Right cardiac atrium (tissue), 5 donors: ENCODE data around the gene TMEM132E. TPM values are rescaled to one million over a fixed set of nuclear protein-coding genes. Genes with fewer than 3 reads are reported as not detected.

Experiments used
- ATAC-seq, 2 donors: fragments of 200-7000 bp; cut with Tn5 transposase; one replicate each; pipeline versions ENCODE4 v1.8.0 to v1.9.1; 2020; ENCODE audit warnings: moderate library complexity in 2 of 2, mild to moderate bottlenecking in 1 of 2
- DNase-seq, 3 donors: peaks; one replicate each; pipeline ENCODE4 v3.0.0-alpha.2; 2020
- H3K27ac ChIP-seq: one replicate; pipeline ENCODE4 v1.5.1; 2013; ENCODE audit warnings: mild to moderate bottlenecking, low read length, control low read depth, moderate library complexity
- H3K27me3 ChIP-seq: one replicate; pipeline ENCODE4 v1.6.1; 2013; ENCODE audit not compliant: control insufficient read depth, insufficient read depth
- H3K4me1 ChIP-seq: one replicate; pipeline ENCODE4 v1.6.1; 2013; ENCODE audit warnings: low read length; ENCODE audit not compliant: control insufficient read depth, insufficient read depth
- H3K4me3 ChIP-seq: one replicate; pipeline ENCODE4 v1.5.1; 2013; ENCODE audit warnings: low read length, control low read depth
- H3K9me3 ChIP-seq: one replicate; pipeline ENCODE4 v1.6.1; 2013; ENCODE audit warnings: low read length; ENCODE audit not compliant: control insufficient read depth
- WGBS: extraction: QIAGEN DNeasy Blood & Tissue Kit; methylation state at CpG from one replicate; pipeline ENCODE4 v1.1.7; 2013; 5-methylcytosine and 5-hydroxymethylcytosine counted together
- intact Hi-C, 4 donors: fragments of 100-400 bp; cut with DNase I; formaldehyde crosslinking; loops; one replicate each; pipeline versions ENCODE4 v1.11.0 to v1.14.0; 2022 to 2023
- polyA plus RNA-seq: library from polyadenylated mRNA; stranded (reverse); fragments of 200-250 nt; gene quantifications from one replicate; pipeline ENCODE4 v1.2.3, GENCODE V29; 2013
- total RNA-seq, 4 donors: library from RNA; stranded (reverse); fragmentation: NEBNext Ultra II Directional; extraction: Animal tissue kit (Norgen Biotek cat#: 25700); gene quantifications; one replicate each; pipeline ENCODE4 v1.2.1, GENCODE V29; 2021
- donor health status: healthy with polysubstance abuse.
- donor health status: DM: no; HTN: yes; CAD: no.
- donor health status: DM: no; HTN: no; CAD: no.
- donor health status: DM: no; HTN: yes; CAD: no; lungs with severe emphysema.
- donor health status: DM: yes; HTN: yes; CAD: no.

TMEM132E gene
- total and polyA plus RNA-seq, 5 donors = 0.06 to 0.35 (median 0.16) TPM

GRCh38 chr17:34620458-34620857 is 41.1 kb downstream of the TMEM132E start:
- Histone ChIP-seq H3K4me3 (no peak overlapping the region), H3K9me3 (no peaks in the 10 kb centered on the region), H3K27ac (no peak overlapping the region), H3K27me3 (no peaks in the 10 kb centered on the region), H3K4me1 (no peaks in the 10 kb centered on the region)
- intact Hi-C loops = no loop called here
- DNase-seq (no peak), ATAC-seq (no peak)
- WGBS = 81% methylated on average over 5 of the region's 5 CpGs

- no peaks in the 10 kb centered on the region for H3K9me3 ChIP-seq
- no peak overlapping the region for H3K4me3 ChIP-seq
- 87% methylated on average over 10 of the region's 10 CpGs for WGBS
- intact Hi-C loops = no loop called here
- ATAC-seq (no peak), DNase-seq (no peak)
- H3K4me1 ChIP-seq = no peaks in the 10 kb centered on the region
- no peaks in the 10 kb centered on the region for H3K27me3 ChIP-seq
- H3K27ac ChIP-seq = no peak overlapping the region
Observed at GRCh38 chr17:34622862-34623623, 43.7 kb downstream of the TMEM132E start.

DNA sequence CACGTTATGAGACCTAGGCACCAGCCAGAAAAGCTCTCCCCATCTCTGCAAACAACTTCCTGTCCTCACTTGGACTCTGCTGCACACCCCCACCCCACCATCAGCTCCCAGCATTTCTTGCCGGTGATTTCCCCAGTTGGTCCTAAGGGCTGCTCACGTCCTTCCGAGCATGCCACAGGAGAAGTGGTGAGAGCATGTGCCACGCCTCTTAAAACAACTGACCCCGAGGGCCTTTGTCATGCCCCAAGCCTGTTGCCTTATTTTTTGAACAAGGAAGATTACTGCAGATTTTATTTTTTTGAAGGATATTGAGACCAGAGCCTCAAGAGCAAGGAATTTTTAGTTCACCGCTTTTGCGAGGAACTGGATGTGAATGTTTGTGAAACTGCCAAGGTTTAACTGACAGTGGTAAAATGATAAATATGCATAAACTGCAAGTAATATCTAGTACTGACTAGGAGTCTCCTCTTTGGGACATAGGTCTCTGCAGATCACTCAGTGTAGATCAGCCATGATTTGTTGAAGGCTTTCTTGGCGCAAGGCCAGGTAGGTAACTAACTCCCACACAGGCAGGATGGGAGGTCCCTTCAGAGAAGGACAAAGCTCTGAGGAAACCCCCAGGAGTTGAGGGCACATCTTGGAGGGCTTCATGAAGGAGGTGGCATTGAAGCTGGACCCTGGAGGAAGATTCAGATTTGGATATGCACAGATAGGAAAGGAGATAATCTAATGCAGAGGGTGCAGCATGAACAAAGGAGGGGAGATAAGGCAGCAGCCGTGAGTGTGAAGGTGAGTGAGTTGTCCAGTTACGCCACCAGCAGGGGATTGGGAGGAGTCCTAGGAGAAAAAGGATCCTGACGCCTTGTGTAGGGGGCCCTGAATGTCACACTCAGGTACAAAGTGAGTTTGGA is 44.7 kb downstream of the TMEM132E start:
- no peak for ATAC-seq
- intact Hi-C loops = no loop called here
- H3K9me3 ChIP-seq = no peaks in the 10 kb centered on the region
- no peak for DNase-seq
- no peak overlapping the region for H3K27ac ChIP-seq
- 50% methylated on average over 12 of the region's 12 CpGs for WGBS
- no peak overlapping the region for H3K4me3 ChIP-seq
- no peaks in the 10 kb centered on the region for H3K4me1 ChIP-seq
- no peaks in the 10 kb centered on the region for H3K27me3 ChIP-seq

DNA sequence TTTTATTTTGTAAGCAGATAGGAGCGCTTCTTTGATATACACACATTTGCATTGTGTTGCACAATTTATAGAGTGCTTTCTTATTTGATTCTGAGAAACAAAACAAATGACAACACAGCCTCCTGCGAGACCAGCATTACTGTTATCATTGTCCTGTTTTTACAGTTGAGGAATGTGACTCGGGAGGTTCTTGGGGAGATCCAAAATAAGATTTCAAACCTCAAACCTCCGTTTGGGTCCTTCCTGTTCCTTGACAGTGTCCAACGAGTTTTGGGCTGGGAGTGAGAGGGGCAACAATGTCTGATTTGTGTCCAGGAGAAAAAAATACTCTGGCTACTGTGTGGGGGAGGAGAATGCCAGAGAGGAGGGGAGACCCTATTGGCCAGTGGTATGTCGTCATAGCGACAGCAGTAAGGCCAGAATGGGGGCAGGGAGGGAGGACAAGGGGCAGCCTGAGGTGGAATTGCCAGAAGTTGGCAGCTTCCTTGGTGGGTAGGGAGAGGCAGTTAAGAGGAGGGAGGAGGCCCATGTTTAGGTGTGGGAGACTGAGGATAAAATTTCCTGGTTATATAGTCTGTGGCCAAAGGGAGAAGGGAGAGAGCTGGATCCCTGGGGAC is 45.5 kb downstream of the TMEM132E start:
- no peak for ATAC-seq

DNA sequence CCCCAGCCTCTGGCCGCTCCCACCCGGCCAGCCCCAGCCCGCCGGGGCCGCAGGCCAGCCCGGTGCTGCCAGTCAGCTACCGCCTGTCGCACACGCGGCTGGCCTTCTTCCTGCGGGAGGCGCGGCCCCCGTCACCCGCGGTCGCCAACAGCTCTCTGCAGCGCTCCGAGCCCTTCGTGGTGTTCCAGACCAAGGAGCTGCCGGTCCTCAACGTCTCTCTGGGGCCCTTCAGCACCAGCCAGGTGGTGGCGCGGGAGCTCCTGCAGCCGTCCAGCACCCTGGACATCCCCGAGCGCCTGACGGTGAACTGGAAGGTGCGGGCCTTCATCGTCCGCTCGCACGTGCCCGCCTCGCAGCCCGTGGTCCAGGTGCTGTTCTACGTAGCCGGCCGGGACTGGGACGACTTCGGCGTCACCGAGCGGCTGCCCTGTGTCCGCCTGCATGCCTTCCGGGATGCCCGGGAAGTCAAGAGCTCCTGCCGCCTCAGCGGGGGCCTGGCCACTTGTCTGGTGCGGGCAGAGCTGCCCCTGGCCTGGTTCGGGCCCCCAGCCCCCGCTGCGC is 46.8 kb downstream of the TMEM132E start:
- Histone ChIP-seq H3K4me3 (no peak overlapping the region), H3K27me3 (no peaks in the 10 kb centered on the region), H3K27ac (no peak overlapping the region), H3K9me3 (no peaks in the 10 kb centered on the region), H3K4me1 (no peaks in the 10 kb centered on the region)
- DNase-seq (no peak), ATAC-seq (peak in 1 of 2 donors; percentile 17)
- intact Hi-C loops = no loop called here
- WGBS = 10% methylated on average over 53 of the region's 53 CpGs

More for the DNA sequence above, 45.5 kb downstream of the TMEM132E start:
- H3K4me1 ChIP-seq = no peaks in the 10 kb centered on the region
- DNase-seq = no peak
- no peak overlapping the region for H3K4me3 ChIP-seq
- no peak overlapping the region for H3K27ac ChIP-seq
- H3K9me3 ChIP-seq = no peaks in the 10 kb centered on the region
- WGBS = 31% methylated on average over 7 of the region's 7 CpGs
- intact Hi-C loops = no loop called here
- H3K27me3 ChIP-seq = no peaks in the 10 kb centered on the region

- no peaks in the 10 kb centered on the region for H3K9me3 ChIP-seq
- intact Hi-C loops = no loop called here
- ATAC-seq = no peak
- DNase-seq = no peak
- no peaks in the 10 kb centered on the region for H3K27me3 ChIP-seq
- H3K4me3 ChIP-seq = no peak overlapping the region
- 85% methylated on average over 8 of the region's 8 CpGs for WGBS
- no peaks in the 10 kb centered on the region for H3K4me1 ChIP-seq
- H3K27ac ChIP-seq = no peak overlapping the region
Observed at GRCh38 chr17:34628879-34629278, 49.5 kb downstream of the TMEM132E start.

GRCh38 chr17:34633351-34633750 is 54.0 kb downstream of the TMEM132E start:
- DNase-seq (no peak), ATAC-seq (no peak)
- intact Hi-C loops = loop anchor here in 1 of 4 donors (10.0 kb wide), 1 partner anchor 89 kb away; no protein-coding TSS in a partner anchor
- Histone ChIP-seq H3K4me3 (no peak overlapping the region), H3K4me1 (no peaks in the 10 kb centered on the region), H3K27ac (no peak overlapping the region), H3K9me3 (no peaks in the 10 kb centered on the region), H3K27me3 (no peaks in the 10 kb centered on the region)
- 50% methylated on average over 4 of the region's 4 CpGs for WGBS

DNA sequence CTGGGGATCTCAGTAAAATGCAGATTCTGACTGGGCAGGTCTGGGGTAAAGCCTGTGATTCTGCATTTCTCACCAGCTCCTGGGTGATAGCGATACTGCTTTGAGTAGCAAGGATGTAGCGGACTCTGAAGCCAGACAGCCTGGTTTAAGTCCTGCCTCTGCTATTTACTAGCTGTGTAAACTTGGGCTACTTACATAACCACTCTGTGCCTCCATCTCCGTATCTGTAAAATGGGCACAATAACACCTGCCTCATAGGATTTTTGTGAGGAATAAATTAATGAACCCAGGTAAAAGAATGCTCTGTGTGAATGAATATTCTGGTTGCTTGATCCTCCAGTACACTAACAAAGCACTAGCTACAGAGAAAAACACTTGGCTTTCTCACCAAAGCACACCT is 54.4 kb downstream of the TMEM132E start:
- intact Hi-C loops = loop anchor here in 1 of 4 donors (10.0 kb wide), 1 partner anchor 89 kb away; no protein-coding TSS in a partner anchor
- no peaks in the 10 kb centered on the region for H3K27me3 ChIP-seq
- ATAC-seq (no peak), DNase-seq (no peak)
- H3K27ac ChIP-seq = no peak overlapping the region
- H3K9me3 ChIP-seq = no peaks in the 10 kb centered on the region
- no peak overlapping the region for H3K4me3 ChIP-seq
- WGBS = 92% methylated on average over 3 of the region's 3 CpGs
- no peaks in the 10 kb centered on the region for H3K4me1 ChIP-seq

- 87% methylated on average over 15 of the region's 15 CpGs for WGBS
- Histone ChIP-seq H3K27me3 (no peaks in the 10 kb centered on the region), H3K27ac (no peak overlapping the region), H3K4me1 (no peaks in the 10 kb centered on the region), H3K4me3 (no peak overlapping the region), H3K9me3 (no peaks in the 10 kb centered on the region)
- no peak for DNase-seq
- intact Hi-C loops = loop anchor here (5.0 to 10.0 kb wide), 4 partner anchors 87 to 212 kb away; no protein-coding TSS in a partner anchor
- ATAC-seq = no peak
Observed at GRCh38 chr17:34634551-34635160, 55.3 kb downstream of the TMEM132E start.

DNA sequence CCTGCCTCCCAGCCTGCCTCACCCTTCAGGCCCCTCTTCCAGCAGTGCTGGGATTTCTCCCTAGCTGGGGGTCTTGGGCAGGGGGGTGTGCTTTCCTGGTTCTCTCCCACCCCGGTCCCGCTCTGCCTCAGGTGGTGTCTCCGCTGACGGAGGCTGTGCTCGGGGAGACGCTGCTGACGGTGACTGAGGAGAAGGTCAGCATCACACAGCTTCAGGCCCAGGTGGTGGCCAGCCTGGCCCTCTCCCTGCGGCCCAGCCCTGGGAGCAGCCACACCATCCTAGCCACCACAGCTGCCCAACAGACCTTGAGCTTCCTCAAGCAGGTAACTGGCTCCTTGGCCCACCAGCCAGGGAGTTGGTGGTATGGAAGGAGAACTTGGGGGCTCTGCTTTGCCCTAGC is 56.5 kb downstream of the TMEM132E start:
- no peaks in the 10 kb centered on the region for H3K27me3 ChIP-seq
- H3K27ac ChIP-seq = no peak overlapping the region
- DNase-seq (no peak), ATAC-seq (no peak)
- intact Hi-C loops = loop anchor here (5.0 to 10.0 kb wide), 4 partner anchors 89 to 214 kb away; no protein-coding TSS in a partner anchor
- H3K4me1 ChIP-seq = no peaks in the 10 kb centered on the region
- H3K4me3 ChIP-seq = no peak overlapping the region
- H3K9me3 ChIP-seq = no peaks in the 10 kb centered on the region
- WGBS = 87% methylated on average over 8 of the region's 8 CpGs
